HFF-Myc (cell line): ENCODE data around the gene WLS.
"Not testable (repeated sequence)": the region's sequence is repeated elsewhere in the genome, so short reads cannot be mapped to it uniquely, and the experiment has no call there.

Experiments
- DNase-seq: peaks from one replicate; pipeline ENCODE4 v3.0.0-alpha.2; 2011; ENCODE audit warnings: low read depth; ENCODE audit errors: extremely low read depth
- H3K4me3 ChIP-seq: replicated peaks from 2 replicates; pipeline ENCODE4 v1.5.1; 2011; ENCODE audit warnings: low read depth, mild to moderate bottlenecking, control low read depth, low read length
- TF ChIP-seq, protein P1 (sequence below): IDR thresholded peaks from 2 replicates; pipeline ENCODE4 v1.5.1; 2012; ENCODE audit warnings: mild to moderate bottlenecking, low read depth, low read length, control low read depth; ENCODE audit errors: missing control alignments

WLS gene

DNA sequence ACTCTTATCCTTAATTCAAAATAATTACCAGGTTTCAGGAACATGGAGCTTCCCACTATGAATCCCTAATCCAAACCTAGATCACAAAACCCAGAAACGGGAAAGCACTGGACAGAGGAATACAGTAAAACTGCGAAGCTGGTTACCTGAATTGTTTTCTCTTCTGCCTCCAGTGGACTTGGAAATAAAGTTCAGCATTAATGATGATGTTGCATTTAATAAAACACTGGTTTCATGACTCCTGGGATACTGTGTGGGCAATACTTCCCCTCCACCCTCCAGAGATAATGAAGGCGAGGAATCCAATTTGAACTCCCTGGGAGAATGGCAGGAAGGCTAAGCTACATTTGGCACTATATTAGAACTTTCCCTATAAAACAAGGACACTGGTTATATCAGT, 65.1 kb downstream of the WLS start:
- no peak for DNase-seq
- TF ChIP-seq, protein P1, sequence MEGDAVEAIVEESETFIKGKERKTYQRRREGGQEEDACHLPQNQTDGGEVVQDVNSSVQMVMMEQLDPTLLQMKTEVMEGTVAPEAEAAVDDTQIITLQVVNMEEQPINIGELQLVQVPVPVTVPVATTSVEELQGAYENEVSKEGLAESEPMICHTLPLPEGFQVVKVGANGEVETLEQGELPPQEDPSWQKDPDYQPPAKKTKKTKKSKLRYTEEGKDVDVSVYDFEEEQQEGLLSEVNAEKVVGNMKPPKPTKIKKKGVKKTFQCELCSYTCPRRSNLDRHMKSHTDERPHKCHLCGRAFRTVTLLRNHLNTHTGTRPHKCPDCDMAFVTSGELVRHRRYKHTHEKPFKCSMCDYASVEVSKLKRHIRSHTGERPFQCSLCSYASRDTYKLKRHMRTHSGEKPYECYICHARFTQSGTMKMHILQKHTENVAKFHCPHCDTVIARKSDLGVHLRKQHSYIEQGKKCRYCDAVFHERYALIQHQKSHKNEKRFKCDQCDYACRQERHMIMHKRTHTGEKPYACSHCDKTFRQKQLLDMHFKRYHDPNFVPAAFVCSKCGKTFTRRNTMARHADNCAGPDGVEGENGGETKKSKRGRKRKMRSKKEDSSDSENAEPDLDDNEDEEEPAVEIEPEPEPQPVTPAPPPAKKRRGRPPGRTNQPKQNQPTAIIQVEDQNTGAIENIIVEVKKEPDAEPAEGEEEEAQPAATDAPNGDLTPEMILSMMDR: no peak

DNA sequence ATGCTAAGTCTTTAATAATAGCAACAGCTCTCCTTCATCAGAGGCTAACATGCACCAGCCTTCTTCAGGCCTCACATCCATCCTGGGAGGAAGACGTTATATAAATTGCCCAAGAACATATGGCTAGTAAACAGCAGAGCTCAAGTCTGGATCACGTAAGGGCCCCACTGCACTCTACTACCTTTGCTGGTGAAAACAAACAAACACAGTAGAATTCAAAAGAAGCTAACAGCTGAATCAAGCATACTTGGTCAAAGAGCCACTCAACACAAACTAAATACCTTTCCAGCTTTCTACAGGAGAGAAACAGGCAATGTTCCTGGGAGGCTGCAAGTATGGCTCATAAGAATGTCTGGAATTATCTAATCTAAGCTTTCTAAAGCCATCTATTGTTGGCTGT, 66.0 kb downstream of the WLS start:
- no peak for DNase-seq
- TF ChIP-seq, protein P1: no peak

More for the DNA sequence above, 65.1 kb downstream of the WLS start:
- no peak overlapping the region for H3K4me3 ChIP-seq

DNA sequence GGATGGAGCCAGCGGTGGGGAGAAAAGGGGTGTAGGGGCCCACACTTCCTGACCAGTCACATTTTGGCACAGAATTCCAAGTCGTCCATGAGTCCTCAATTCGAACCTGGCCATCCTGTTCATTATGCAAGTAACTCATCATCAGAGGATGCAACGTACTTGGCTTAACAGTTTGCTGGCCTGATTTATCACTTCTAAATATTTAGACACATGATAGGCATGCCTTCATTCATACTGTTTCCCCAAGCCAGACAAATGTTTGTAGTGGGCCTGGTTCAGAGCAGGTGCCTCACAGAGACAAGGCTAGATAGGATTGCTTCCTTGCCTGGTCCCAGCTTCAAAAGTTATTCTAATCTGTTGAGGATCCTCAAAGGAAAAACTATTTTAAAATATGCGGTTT, 66.7 kb downstream of the WLS start:
- TF ChIP-seq, protein P1: no peak
- no peak overlapping the region for H3K4me3 ChIP-seq

More for the DNA sequence above, 66.0 kb downstream of the WLS start:
- H3K4me3 ChIP-seq: no peak overlapping the region

DNA sequence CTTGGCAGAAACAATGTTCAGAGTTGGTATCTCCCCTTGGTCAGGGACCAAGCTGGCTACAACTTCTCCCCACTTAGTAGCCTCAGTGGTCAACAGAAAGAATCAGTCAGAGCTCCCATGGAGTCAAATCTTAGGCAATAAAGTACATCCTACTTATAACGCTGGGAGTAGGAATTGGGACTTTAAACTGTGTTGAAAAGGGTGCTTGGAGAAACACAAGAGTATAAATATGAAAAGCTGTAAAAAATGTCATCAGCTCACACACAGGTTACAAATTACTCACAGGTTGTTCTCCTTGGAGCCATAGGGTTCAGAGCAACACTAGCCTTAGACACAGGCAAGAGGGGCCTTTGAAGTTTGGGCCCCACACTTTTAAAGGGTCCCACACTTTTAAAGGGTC, 67.4 kb downstream of the WLS start:
- DNase-seq: no peak
- no peak overlapping the region for H3K4me3 ChIP-seq
- TF ChIP-seq, protein P1: no peak

More for the DNA sequence above, 66.7 kb downstream of the WLS start:
- no peak for DNase-seq

DNA sequence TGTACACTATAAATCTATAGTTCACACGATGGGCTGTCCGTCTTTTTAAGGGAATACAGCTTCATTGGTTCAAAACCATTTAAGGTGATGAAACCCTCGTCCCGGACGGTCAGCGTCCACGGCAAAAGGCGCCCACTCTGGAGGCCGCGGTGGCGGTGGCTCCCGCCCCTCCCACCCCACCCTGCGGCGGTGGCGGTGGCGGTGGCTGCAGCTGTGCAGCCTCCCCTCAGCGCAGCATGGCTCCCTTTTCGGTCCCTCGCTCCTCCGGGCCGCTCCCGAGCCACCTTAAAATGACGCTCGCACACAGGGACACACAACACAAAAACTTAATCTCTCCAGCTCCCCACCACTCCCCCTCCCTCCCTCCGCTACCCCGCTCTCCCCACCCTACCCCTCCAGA, 69.1 kb downstream of the WLS start:
- TF ChIP-seq, protein P1: no peak
- DNase-seq: no peak
- H3K4me3 ChIP-seq: no peak overlapping the region

DNA sequence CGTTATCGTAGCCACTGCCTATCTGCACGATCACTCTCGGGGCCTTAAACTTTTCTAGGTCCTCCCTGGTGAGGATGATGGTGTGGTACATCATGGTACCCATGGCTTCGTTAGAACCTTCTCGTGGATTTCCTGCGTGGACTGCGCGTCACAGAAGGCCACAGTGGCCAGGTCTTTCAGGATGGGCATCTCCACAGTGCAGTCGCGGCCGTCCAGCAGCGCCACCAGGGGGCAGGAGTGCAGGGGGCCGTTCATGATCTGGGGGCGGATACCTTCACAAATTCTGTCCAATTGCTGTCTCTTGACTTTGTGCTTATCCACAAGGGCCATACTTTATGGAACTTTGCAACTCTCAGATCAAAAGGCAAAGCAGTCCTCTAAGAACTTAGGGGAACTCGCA, 69.6 kb downstream of the WLS start:
- TF ChIP-seq, protein P1: peak; percentile 30
- DNase-seq: no peak
- no peak overlapping the region for H3K4me3 ChIP-seq

DNA sequence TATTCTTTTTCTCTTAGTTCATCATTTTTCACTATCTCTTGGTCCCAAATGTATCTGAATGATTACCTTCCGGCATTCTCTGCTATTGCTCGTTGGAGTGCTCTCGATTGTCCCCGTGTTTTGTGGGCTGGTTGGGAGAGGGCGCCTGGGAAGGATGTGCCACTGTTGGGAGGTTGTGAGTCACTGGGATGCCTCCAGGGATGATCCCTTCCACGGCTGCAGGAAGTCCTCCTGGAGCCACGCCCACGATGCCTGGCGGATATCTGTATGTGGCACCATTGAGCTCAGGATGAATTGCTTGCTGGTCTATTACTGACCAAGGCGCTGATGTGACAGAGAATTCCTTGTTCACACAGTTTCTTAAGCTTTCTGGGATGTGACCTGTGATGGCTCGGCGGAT, 70.7 kb downstream of the WLS start:
- not testable (repeated sequence) for DNase-seq

DNA sequence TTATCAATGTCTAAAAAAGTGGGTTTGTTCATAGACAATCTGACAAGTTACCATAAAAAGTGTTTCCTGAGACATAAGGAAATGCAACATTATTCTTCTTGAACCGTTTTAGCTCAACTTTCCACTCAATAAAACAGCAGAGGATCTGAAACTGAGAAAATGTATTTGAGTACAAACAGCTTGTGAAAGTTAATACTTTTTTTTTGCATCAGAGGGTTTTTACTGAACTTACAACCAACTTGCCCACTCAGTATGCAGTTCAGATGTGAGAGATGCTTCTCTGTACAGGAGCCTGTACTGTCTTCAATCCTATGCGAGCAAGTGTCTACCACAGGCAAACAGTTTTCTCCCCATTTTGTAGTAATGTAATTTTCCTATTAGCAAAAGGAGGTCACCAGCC, 71.4 kb downstream of the WLS start:
- DNase-seq, H3K4me3 ChIP-seq: not testable (repeated sequence)

More for the DNA sequence above, 70.7 kb downstream of the WLS start:
- not testable (repeated sequence) for H3K4me3 ChIP-seq
